Gastrocnemius medialis (tissue), 4 donors: ENCODE measurements around the gene RAB22A. TPM values are rescaled to one million over a fixed set of nuclear protein-coding genes. Genes with fewer than 3 reads are reported as not detected.

ENCODE experiments used
- ATAC-seq, 2 donors: fragments of 150-250 bp; one replicate each; pipeline ENCODE4 v1.9.1; 2016
- DNase-seq, 2 donors: peaks; one replicate each; pipeline ENCODE4 v3.0.0-alpha.2; 2019
- H3K27ac ChIP-seq, 4 donors: fragments of 200-600 bp; sonication (generic); 1 replicate in 1 of 4; 2 replicates in 3 of 4; pipeline ENCODE4 v1.5.1; 2016 to 2018; ENCODE audit warnings: mild to moderate bottlenecking in 2 of 4, moderate library complexity in 1 of 4
- H3K27me3 ChIP-seq, 3 donors: fragments of 200-600 bp; sonication (generic) in 2 of 3; 1 replicate in 1 of 3; 2 replicates in 2 of 3; pipeline versions ENCODE4 v1.5.1 to v1.6.0; 2016 to 2019; ENCODE audit warnings: mild to moderate bottlenecking in 1 of 3, moderate library complexity in 1 of 3
- H3K36me3 ChIP-seq, 2 donors: fragments of 200-600 bp; sonication (generic) in 1 of 2; one replicate each; pipeline ENCODE4 v1.5.1; 2017 to 2018
- H3K4me1 ChIP-seq, 2 donors: fragments of 200-600 bp; sonication (generic) in 1 of 2; one replicate each; pipeline ENCODE4 v1.5.1; 2016 to 2017; ENCODE audit warnings: mild to moderate bottlenecking in 2 of 2
- H3K4me3 ChIP-seq, 4 donors: fragments of 200-600 bp; sonication (generic) in 3 of 4; 1 replicate in 1 of 4; 2 replicates in 3 of 4; pipeline ENCODE4 v1.5.1; 2016 to 2019; ENCODE audit warnings: mild to moderate bottlenecking in 2 of 4
- H3K9me3 ChIP-seq, 3 donors: fragments of 200-600 bp; sonication (generic) in 2 of 3; 1 replicate in 1 of 3; 2 replicates in 2 of 3; pipeline ENCODE4 v1.5.1; 2016 to 2019
- CTCF ChIP-seq, 5 experiments: fragments of 450-650 bp in 3 of 5; fragments of 200-600 bp in 2 of 5; sonication (generic) in 2 of 5; IDR thresholded peaks in 4 of 5; conservative IDR thresholded peaks in 1 of 5; 1 replicate in 4 of 5; 2 replicates in 1 of 5; pipeline ENCODE4 v1.5.1; 2016 to 2019; ENCODE audit warnings: antibody characterized with exemption in 5 of 5, mild to moderate bottlenecking in 3 of 5, moderate library complexity in 3 of 5
- POLR2A ChIP-seq, 2 donors: fragments of 450-650 bp; IDR thresholded peaks; one replicate each; pipeline ENCODE4 v1.6.1; 2017; ENCODE audit warnings: antibody characterized with exemption in 2 of 2, mild to moderate bottlenecking in 2 of 2, moderate library complexity in 2 of 2
- in situ Hi-C, 4 donors: fragments of 200-750 bp; cut with MboI; loops; one replicate each; pipeline versions ENCODE4 v1.15.0 to v1.8.0; 2017; ENCODE audit warnings: low sequenced_read_pairs in 4 of 4
- intact Hi-C: fragments of 100-400 bp; cut with DNase I; formaldehyde crosslinking; loops from one replicate; pipeline ENCODE4 v1.15.1; 2023; ENCODE audit warnings: low total_unique reads
- total RNA-seq, 4 donors: library from RNA; depleted of rRNA; stranded (reverse); fragments of >200 nt; gene quantifications; one replicate each; pipeline versions ENCODE4 v1.1.0 to v1.2.3, GENCODE V29; 2016

RAB22A gene
- total RNA-seq, 4 donors from 2014 or later: 8.0 to 10.9 (median 9.3) TPM

GRCh38 chr20:58339741-58340140, 30.2 kb downstream of the RAB22A start:
- intact Hi-C loops: no loop called here
- ATAC-seq: no peak
- TF ChIP-seq POLR2A (IDR thresholded peaks at IDR 0.05) (no peak), CTCF (IDR thresholded peaks at IDR 0.05 in 4 of 5, conservative IDR thresholded peaks at IDR 0.05 in 1 of 5) (no peak)

DNA sequence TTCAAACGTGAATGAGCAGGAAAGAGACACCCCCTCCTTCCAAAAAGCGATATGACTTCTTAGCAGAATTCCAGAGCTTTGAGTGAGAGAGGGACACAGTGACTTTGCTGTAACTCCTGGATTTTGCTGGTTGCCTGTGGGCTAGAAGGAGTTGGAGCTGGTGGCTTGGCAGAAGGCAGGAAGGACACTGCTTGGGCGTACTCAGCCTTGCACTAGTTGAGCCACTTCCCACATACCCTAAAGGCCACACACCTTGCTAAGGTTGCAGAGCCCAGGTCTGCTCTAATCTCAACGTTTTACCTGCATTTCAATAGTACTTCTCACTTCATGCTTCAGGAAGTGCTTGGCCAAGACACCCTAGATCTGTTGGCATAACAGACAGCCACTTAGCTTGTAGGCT, 30.6 kb downstream of the RAB22A start:
- TF ChIP-seq CTCF (IDR thresholded peaks at IDR 0.05 in 4 of 5, conservative IDR thresholded peaks at IDR 0.05 in 1 of 5) (no peak), POLR2A (IDR thresholded peaks at IDR 0.05) (no peak)
- intact Hi-C loops: no loop called here

More at GRCh38 chr20:58339741-58340140, 30.2 kb downstream of the RAB22A start:
- H3K4me3 ChIP-seq: no peak overlapping the region
- in situ Hi-C loops: no loop called here
- peaks cover 0 to 4% of the 10 kb centered on the region in 2 donors for H3K4me1 ChIP-seq
- no peak overlapping the region for H3K27ac ChIP-seq
- H3K36me3 ChIP-seq: no peaks in the 10 kb centered on the region
- DNase-seq: no peak
- no peaks in the 10 kb centered on the region for H3K9me3 ChIP-seq
- no peaks in the 10 kb centered on the region for H3K27me3 ChIP-seq

GRCh38 chr20:58340853-58341252, 31.3 kb downstream of the RAB22A start:
- H3K4me3 ChIP-seq: no peak overlapping the region
- ATAC-seq (no peak), DNase-seq (no peak)
- in situ Hi-C loops: no loop called here
- no peaks in the 10 kb centered on the region for H3K9me3 ChIP-seq
- H3K27ac ChIP-seq: no peak overlapping the region
- H3K27me3 ChIP-seq: no peaks in the 10 kb centered on the region
- no peak for TF ChIP-seq CTCF (IDR thresholded peaks at IDR 0.05 in 4 of 5, conservative IDR thresholded peaks at IDR 0.05 in 1 of 5)
- TF ChIP-seq POLR2A (IDR thresholded peaks at IDR 0.05): no peak
- H3K36me3 ChIP-seq: peaks cover 0 to 7% of the 10 kb centered on the region in 2 donors
- intact Hi-C loops: no loop called here
- peaks cover 0 to 4% of the 10 kb centered on the region in 2 donors for H3K4me1 ChIP-seq

More for the DNA sequence above, 30.6 kb downstream of the RAB22A start:
- ATAC-seq (no peak), DNase-seq (no peak)
- H3K36me3 ChIP-seq: peaks cover 0 to under 1% of the 10 kb centered on the region in 2 donors
- no peak overlapping the region for H3K27ac ChIP-seq
- in situ Hi-C loops: no loop called here
- H3K4me3 ChIP-seq: no peak overlapping the region
- H3K27me3 ChIP-seq: no peaks in the 10 kb centered on the region
- H3K4me1 ChIP-seq: peaks cover 0 to 4% of the 10 kb centered on the region in 2 donors
- no peaks in the 10 kb centered on the region for H3K9me3 ChIP-seq

- Histone ChIP-seq H3K27me3 (no peaks in the 10 kb centered on the region), H3K4me1 (peaks cover 0 to 4% of the 10 kb centered on the region in 2 donors), H3K27ac (no peak overlapping the region), H3K9me3 (no peaks in the 10 kb centered on the region), H3K36me3 (peaks cover 0 to 13% of the 10 kb centered on the region in 2 donors), H3K4me3 (no peak overlapping the region)
- no peak for ATAC-seq
- TF ChIP-seq POLR2A (IDR thresholded peaks at IDR 0.05) (no peak), CTCF (IDR thresholded peaks at IDR 0.05 in 4 of 5, conservative IDR thresholded peaks at IDR 0.05 in 1 of 5) (no peak)
- in situ Hi-C loops (no loop called here), intact Hi-C loops (no loop called here)
- no peak for DNase-seq
Measured at GRCh38 chr20:58342104-58342945, 32.8 kb downstream of the RAB22A start.
